HEK293 (cell line): Measurements from ENCODE around the gene ISCU.

Experiments used
- CTCF ChIA-PET: fragments of 350-600 bp; formaldehyde crosslinking; extraction: SDS; loops from one replicate; lab custom pipeline; 2021; ENCODE audit warnings: antibody characterized with exemption; lab: Yijun Ruan, JAX
- POLR2A ChIA-PET: fragments of 300-600 bp; formaldehyde crosslinking; extraction: SDS; loops from one replicate; lab custom pipeline; 2020; ENCODE audit warnings: antibody characterized with exemption, inconsistent platforms; lab: Yijun Ruan, JAX
- H3K27ac ChIP-seq: fragments of 200-500 bp; sonication (Bioruptor generic); 2 replicates; pipeline ENCODE4 v1.5.1; 2014; ENCODE audit warnings: low read depth, low read length, control low read depth, inconsistent platforms; ENCODE audit errors: extremely low read depth
- H3K36me3 ChIP-seq, 2 experiments: fragments of 200-500 bp in 1 of 2; sonication (Bioruptor generic) in 1 of 2; 1 replicate in 1 of 2; 2 replicates in 1 of 2; pipeline ENCODE4 v1.5.1; 2014 to 2017; ENCODE audit warnings: inconsistent platforms in 2 of 2, low read length in 2 of 2; ENCODE audit not compliant: control insufficient read depth in 2 of 2, insufficient read depth in 1 of 2
- H3K4me1 ChIP-seq: fragments of 200-500 bp; sonication (Bioruptor generic); 2 replicates; pipeline ENCODE4 v1.5.1; 2014; ENCODE audit warnings: mild to moderate bottlenecking, low read length, inconsistent platforms; ENCODE audit not compliant: control insufficient read depth, insufficient read depth
- H3K4me3 ChIP-seq: 2 replicates; pipeline ENCODE4 v1.5.1; 2011; ENCODE audit warnings: low read depth, mild to moderate bottlenecking, control low read depth, low read length, moderate library complexity
- H3K9me3 ChIP-seq: fragments of 200-500 bp; sonication (Bioruptor generic); 2 replicates; pipeline ENCODE4 v1.5.1; 2014; ENCODE audit warnings: low read depth, low read length, inconsistent platforms; ENCODE audit not compliant: control insufficient read depth, insufficient read depth
- BCL6B ChIP-seq: fragments of 450-650 bp; formaldehyde crosslinking; IDR thresholded peaks from 2 replicates; pipeline ENCODE4 v1.5.1; 2017; ENCODE audit warnings: missing biosample characterization, missing genetic modification characterization
- GLIS1 ChIP-seq: fragments of 450-650 bp; formaldehyde crosslinking; IDR thresholded peaks from 2 replicates; pipeline ENCODE4 v1.5.1; 2016; ENCODE audit warnings: missing biosample characterization, missing genetic modification characterization
- IKZF3 ChIP-seq: fragments of 450-650 bp; IDR thresholded peaks from 2 replicates; pipeline ENCODE4 v1.5.0; 2018; ENCODE audit warnings: missing biosample characterization, mild to moderate bottlenecking, missing genetic modification characterization, moderate library complexity
- KLF1 ChIP-seq: fragments of 450-650 bp; formaldehyde crosslinking; IDR thresholded peaks from 2 replicates; pipeline ENCODE4 v1.5.1; 2016; ENCODE audit warnings: missing biosample characterization, missing genetic modification characterization
- KLF9 ChIP-seq: fragments of 450-650 bp; formaldehyde crosslinking; IDR thresholded peaks from 2 replicates; pipeline ENCODE4 v1.5.1; 2016; ENCODE audit warnings: missing biosample characterization, missing genetic modification characterization, low read depth
- MZF1 ChIP-seq: fragments of 450-650 bp; formaldehyde crosslinking; IDR thresholded peaks from 2 replicates; pipeline ENCODE4 v1.5.1; 2017; ENCODE audit warnings: missing biosample characterization, missing genetic modification characterization, borderline replicate concordance
- OVOL3 ChIP-seq: fragments of 450-650 bp; formaldehyde crosslinking; IDR thresholded peaks from 2 replicates; pipeline ENCODE4 v1.5.1; 2016; ENCODE audit warnings: missing biosample characterization, missing genetic modification characterization
- PRDM10 ChIP-seq: fragments of 450-650 bp; formaldehyde crosslinking; IDR thresholded peaks from 2 replicates; pipeline ENCODE4 v1.5.1; 2016; ENCODE audit warnings: missing biosample characterization, missing genetic modification characterization
- REPIN1 ChIP-seq: fragments of 450-650 bp; formaldehyde crosslinking; IDR thresholded peaks from 2 replicates; pipeline ENCODE4 v1.5.1; 2017; ENCODE audit warnings: missing biosample characterization, missing genetic modification characterization, low read depth
- SP7 ChIP-seq: fragments of 450-650 bp; formaldehyde crosslinking; IDR thresholded peaks from 2 replicates; pipeline ENCODE4 v1.5.1; 2016; ENCODE audit warnings: missing biosample characterization, missing genetic modification characterization
- ZBTB17 ChIP-seq: fragments of 450-650 bp; formaldehyde crosslinking; IDR thresholded peaks from 2 replicates; pipeline ENCODE4 v1.5.1; 2016; ENCODE audit warnings: missing biosample characterization, missing genetic modification characterization
- ZBTB44 ChIP-seq: fragments of 450-650 bp; IDR thresholded peaks from 2 replicates; pipeline ENCODE4 v1.5.1; 2018; ENCODE audit warnings: missing biosample characterization, mild to moderate bottlenecking, missing genetic modification characterization
- ZBTB48 ChIP-seq: fragments of 450-650 bp; formaldehyde crosslinking; IDR thresholded peaks from 2 replicates; pipeline ENCODE4 v1.5.1; 2016; ENCODE audit warnings: missing biosample characterization, missing genetic modification characterization
- ZFHX2 ChIP-seq: fragments of 450-650 bp; formaldehyde crosslinking; conservative IDR thresholded peaks from 2 replicates; pipeline ENCODE4 v1.5.1; 2016; ENCODE audit warnings: missing biosample characterization, missing genetic modification characterization
- ZNF18 ChIP-seq: fragments of 450-650 bp; formaldehyde crosslinking; IDR thresholded peaks from 2 replicates; pipeline ENCODE4 v1.5.1; 2016; ENCODE audit warnings: missing biosample characterization, missing genetic modification characterization
- ZNF19 ChIP-seq: fragments of 450-650 bp; formaldehyde crosslinking; IDR thresholded peaks from 2 replicates; pipeline ENCODE4; 2016; ENCODE audit warnings: missing biosample characterization, missing genetic modification characterization, low read depth
- ZNF2 ChIP-seq: fragments of 450-650 bp; formaldehyde crosslinking; IDR thresholded peaks from 2 replicates; pipeline ENCODE4 v1.5.1; 2016; ENCODE audit warnings: missing biosample characterization, missing genetic modification characterization
- ZNF354C ChIP-seq: fragments of 450-650 bp; formaldehyde crosslinking; IDR thresholded peaks from 2 replicates; pipeline ENCODE4 v1.5.1; 2016; ENCODE audit warnings: missing biosample characterization, missing genetic modification characterization, low read depth, borderline replicate concordance
- ZNF366 ChIP-seq: fragments of 450-650 bp; formaldehyde crosslinking; conservative IDR thresholded peaks from 2 replicates; pipeline ENCODE4 v1.5.1; 2016; ENCODE audit warnings: missing biosample characterization, missing genetic modification characterization
- ZNF37A ChIP-seq: fragments of 450-650 bp; IDR thresholded peaks from 2 replicates; pipeline ENCODE4 v1.5.1; 2018; ENCODE audit warnings: missing biosample characterization, missing genetic modification characterization
- ZNF521 ChIP-seq: fragments of 450-650 bp; formaldehyde crosslinking; IDR thresholded peaks from 2 replicates; pipeline ENCODE4 v1.5.1; 2017; ENCODE audit warnings: missing biosample characterization, mild to moderate bottlenecking, missing genetic modification characterization
- ZNF610 ChIP-seq: fragments of 450-650 bp; formaldehyde crosslinking; IDR thresholded peaks from 2 replicates; pipeline ENCODE4 v1.5.1; 2016; ENCODE audit warnings: missing biosample characterization, missing genetic modification characterization, borderline replicate concordance
- ZNF623 ChIP-seq: fragments of 450-650 bp; formaldehyde crosslinking; IDR thresholded peaks from 2 replicates; pipeline ENCODE4 v1.5.1; 2016; ENCODE audit warnings: missing biosample characterization, missing genetic modification characterization
- ZNF658 ChIP-seq: fragments of 450-650 bp; formaldehyde crosslinking; IDR thresholded peaks from 2 replicates; pipeline ENCODE4; 2016; ENCODE audit warnings: missing biosample characterization, missing genetic modification characterization
- ZNF660 ChIP-seq: fragments of 450-650 bp; IDR thresholded peaks from 2 replicates; pipeline ENCODE4 v1.5.1; 2018; ENCODE audit warnings: missing biosample characterization, mild to moderate bottlenecking, missing genetic modification characterization
- ZNF664 ChIP-seq: fragments of 450-650 bp; formaldehyde crosslinking; IDR thresholded peaks from 2 replicates; pipeline ENCODE4 v1.5.1; 2016; ENCODE audit warnings: missing biosample characterization, missing genetic modification characterization
- ZNF791 ChIP-seq: fragments of 450-650 bp; formaldehyde crosslinking; IDR thresholded peaks from 2 replicates; pipeline ENCODE4 v1.5.1; 2016; ENCODE audit warnings: missing biosample characterization, missing genetic modification characterization
- ZSCAN16 ChIP-seq: fragments of 450-650 bp; formaldehyde crosslinking; IDR thresholded peaks from 2 replicates; pipeline ENCODE4 v1.5.1; 2016; ENCODE audit warnings: missing biosample characterization, missing genetic modification characterization
- ZSCAN5A ChIP-seq: fragments of 450-650 bp; formaldehyde crosslinking; IDR thresholded peaks from 2 replicates; pipeline ENCODE4 v1.5.1; 2016; ENCODE audit warnings: missing biosample characterization, missing genetic modification characterization

ISCU gene

GRCh38 chr12:108618079-108618952 is 55.9 kb downstream of the ISCU start:
- no peak overlapping the region for H3K27ac ChIP-seq
- ChIA-PET CTCF (interaction anchor here (0.6 to 7.2 kb wide), 46 partner anchors 9 to 1575 kb away, joined by 3 to 160 read pairs (median 5); partner anchors contain the start of genes ISCU and SART3), POLR2A (no interaction called here)
- no peaks in the 10 kb centered on the region for H3K4me1 ChIP-seq
- no peaks in the 10 kb centered on the region for H3K36me3 ChIP-seq
- H3K4me3 ChIP-seq = no peak overlapping the region
- no peaks in the 10 kb centered on the region for H3K9me3 ChIP-seq
- TF ChIP-seq PRDM10 (tag by site-specific recombination) = peak; percentile 95
- no peak for TF ChIP-seq ZBTB17 (tag by site-specific recombination)
- TF ChIP-seq ZNF354C (tag by site-specific recombination) = no peak
- no peak for TF ChIP-seq BCL6B (tag by site-specific recombination)
- TF ChIP-seq ZNF19 (tag by site-specific recombination) = no peak
- no peak for TF ChIP-seq ZNF664
- no peak for TF ChIP-seq ZSCAN16 (tag by site-specific recombination)
- no peak for TF ChIP-seq KLF1 (tag by site-specific recombination)
- no peak for TF ChIP-seq ZNF521 (tag by site-specific recombination)
- TF ChIP-seq REPIN1 (tag by site-specific recombination) = no peak
- TF ChIP-seq ZFHX2 (tag by site-specific recombination) = peak; percentile 54
- TF ChIP-seq ZNF366 (tag by site-specific recombination) = no peak; the same call in 1 of the 2 replicates
- TF ChIP-seq ZNF623 (tag by site-specific recombination) = no peak
- TF ChIP-seq ZNF791 = no peak
- no peak for TF ChIP-seq KLF9 (tag by site-specific recombination)
- TF ChIP-seq ZNF610 (tag by site-specific recombination) = no peak
- TF ChIP-seq ZSCAN5A = no peak
- TF ChIP-seq OVOL3 (tag by site-specific recombination) = no peak
- peak; percentile 60 for TF ChIP-seq IKZF3 (tag by site-specific recombination)
- no peak for TF ChIP-seq ZNF18 (tag by site-specific recombination)
- TF ChIP-seq GLIS1 (tag by site-specific recombination) = peak; percentile 34; the same call in 1 of the 2 replicates
- TF ChIP-seq ZBTB44 = no peak
- no peak; the same call in 1 of the 2 replicates for TF ChIP-seq ZNF660
- no peak for TF ChIP-seq ZBTB48 (tag by site-specific recombination)
- TF ChIP-seq MZF1 (tag by site-specific recombination) = 0 out of 2 replicates have a peak, but pooled peaks have one; percentile 21
- TF ChIP-seq SP7 = no peak
- TF ChIP-seq ZNF2 (tag by site-specific recombination) = 0 out of 2 replicates have a peak, but pooled peaks have one; percentile 38
- TF ChIP-seq ZNF658 (tag by site-specific recombination) = no peak
- TF ChIP-seq ZNF37A = no peak
